ENCODE data around the gene STK10. TPM values are rescaled to one million over a fixed set of nuclear protein-coding genes. Genes with fewer than 3 reads are reported as not detected.
A peak's percentile ranks its signal among the peaks of the same experiment; 100 is the strongest.

STK10 gene
- total RNA-seq, 3 donors from 2014 or later (not counting 1 experiment from before 2014, with no cell fraction given): 705 to 879 (median 783) TPM

GRCh38 chr5:172167895-172168294 is 20.1 kb downstream of the STK10 start:
- ATAC-seq (peak in 2 of 3 donors; percentile 7 to 28), DNase-seq (no peak)
- Histone ChIP-seq H3K27ac (ENCODE audit: low read length) (peak overlapping the region; percentile 66), H3K4me3 (ENCODE audit: low read length) (no peak overlapping the region), H3K4me1 (ENCODE audit: control insufficient read depth, insufficient read depth, low read length) (peaks cover 97% of the 10 kb centered on the region), H3K27me3 (ENCODE audit: control insufficient read depth, insufficient read depth, low read length) (no peaks in the 10 kb centered on the region), H3K9me3 (ENCODE audit: control insufficient read depth, insufficient read depth, low read length) (no peaks in the 10 kb centered on the region), H3K36me3 (ENCODE audit: control insufficient read depth, insufficient read depth, low read length) (peaks cover 35% of the 10 kb centered on the region)
- peak overlapping the region; percentile 97 to 98 for H3K27ac Mint-ChIP-seq
- H3K36me3 Mint-ChIP-seq: no peaks in the 10 kb centered on the region
- TF ChIP-seq CTCF (IDR thresholded peaks at IDR 0.05): no peak
- intact Hi-C loops (cut with micrococcal nuclease): no loop called here
- H3K9me3 Mint-ChIP-seq: no peaks in the 10 kb centered on the region
- H3K4me1 Mint-ChIP-seq: peaks cover 75 to 94% of the 10 kb centered on the region in 2 donors
- no peaks in the 10 kb centered on the region for H3K27me3 Mint-ChIP-seq (ENCODE audit: low read depth in 2 of 2)
- 67% methylated on average over 7 of the region's 7 CpGs for WGBS (ENCODE audit: insufficient coverage)
- peak overlapping the region; percentile 79 for H3K4me3 Mint-ChIP-seq

GRCh38 chr5:172166030-172166826 is 21.8 kb downstream of the STK10 start:
- Mint-ChIP-seq H3K4me1 (peaks cover 74 to 91% of the 10 kb centered on the region in 2 donors), H3K27ac (peak overlapping the region; percentile 97 to 98), H3K27me3 (ENCODE audit: low read depth in 2 of 2) (no peaks in the 10 kb centered on the region), H3K4me3 (peak overlapping the region; percentile 50), H3K36me3 (no peaks in the 10 kb centered on the region), H3K9me3 (no peaks in the 10 kb centered on the region)
- Histone ChIP-seq H3K9me3 (ENCODE audit: control insufficient read depth, insufficient read depth, low read length) (no peaks in the 10 kb centered on the region), H3K4me1 (ENCODE audit: control insufficient read depth, insufficient read depth, low read length) (peaks cover 97% of the 10 kb centered on the region), H3K36me3 (ENCODE audit: control insufficient read depth, insufficient read depth, low read length) (peaks cover 41% of the 10 kb centered on the region), H3K27me3 (ENCODE audit: control insufficient read depth, insufficient read depth, low read length) (no peaks in the 10 kb centered on the region), H3K27ac (ENCODE audit: low read length) (no peak overlapping the region), H3K4me3 (ENCODE audit: low read length) (no peak overlapping the region)
- no peak for TF ChIP-seq CTCF (IDR thresholded peaks at IDR 0.05)
- 82% methylated on average over 16 of the region's 16 CpGs for WGBS (ENCODE audit: insufficient coverage)
- DNase-seq: no peak
- intact Hi-C loops (cut with micrococcal nuclease): no loop called here
- ATAC-seq: no peak

- Histone ChIP-seq H3K4me1 (ENCODE audit: control insufficient read depth, insufficient read depth, low read length) (peaks cover 97% of the 10 kb centered on the region), H3K4me3 (ENCODE audit: low read length) (no peak overlapping the region), H3K27ac (ENCODE audit: low read length) (peak overlapping the region; percentile 8), H3K36me3 (ENCODE audit: control insufficient read depth, insufficient read depth, low read length) (peaks cover 35% of the 10 kb centered on the region), H3K9me3 (ENCODE audit: control insufficient read depth, insufficient read depth, low read length) (no peaks in the 10 kb centered on the region), H3K27me3 (ENCODE audit: control insufficient read depth, insufficient read depth, low read length) (no peaks in the 10 kb centered on the region)
- intact Hi-C loops (cut with micrococcal nuclease): no loop called here
- H3K27me3 Mint-ChIP-seq (ENCODE audit: low read depth in 2 of 2): no peaks in the 10 kb centered on the region
- peak overlapping the region; percentile 97 to 98 for H3K27ac Mint-ChIP-seq
- H3K9me3 Mint-ChIP-seq: no peaks in the 10 kb centered on the region
- H3K4me3 Mint-ChIP-seq: no peak overlapping the region
- WGBS (ENCODE audit: insufficient coverage): 57% methylated on average over 6 of the region's 7 CpGs
- TF ChIP-seq CTCF (IDR thresholded peaks at IDR 0.05): no peak
- ATAC-seq: no peak
- H3K36me3 Mint-ChIP-seq: no peaks in the 10 kb centered on the region
- no peak for DNase-seq
- peaks cover 74 to 91% of the 10 kb centered on the region in 2 donors for H3K4me1 Mint-ChIP-seq
Observed at GRCh38 chr5:172165465-172165864, 22.6 kb downstream of the STK10 start.
